ENCODE measurements around the gene CUL7.
"Not testable (repeated sequence)": the region's sequence is repeated elsewhere in the genome, so short reads cannot be mapped to it uniquely, and the experiment has no call there.

The CUL7 gene

GRCh38 chr6:43006251-43006650 is 47.4 kb downstream of the CUL7 start:
- peaks cover 14% of the 10 kb centered on the region for H3K36me3 Mint-ChIP-seq
- H3K4me3 Mint-ChIP-seq = no peak overlapping the region
- H3K4me1 Mint-ChIP-seq = peaks cover 14% of the 10 kb centered on the region
- H3K9me3 Mint-ChIP-seq = no peaks in the 10 kb centered on the region
- no peak overlapping the region for H3K27ac Mint-ChIP-seq
- ATAC-seq (ENCODE audit: low read depth) = no peak
- H3K27me3 Mint-ChIP-seq = no peaks in the 10 kb centered on the region
- no peak for DNase-seq (ENCODE audit: low spot score in 2 of 2)

GRCh38 chr6:43005844-43006243 is 47.8 kb downstream of the CUL7 start:
- Mint-ChIP-seq H3K27me3 (no peaks in the 10 kb centered on the region), H3K4me3 (no peak overlapping the region), H3K36me3 (peaks cover 12% of the 10 kb centered on the region), H3K9me3 (no peaks in the 10 kb centered on the region), H3K27ac (no peak overlapping the region), H3K4me1 (peaks cover 12% of the 10 kb centered on the region)
- DNase-seq (ENCODE audit: low spot score in 2 of 2) (no peak), ATAC-seq (ENCODE audit: low read depth) (no peak)

GRCh38 chr6:43001843-43002242 is 51.8 kb downstream of the CUL7 start:
- Mint-ChIP-seq H3K36me3 (peaks cover 6% of the 10 kb centered on the region), H3K27me3 (no peaks in the 10 kb centered on the region), H3K27ac (no peak overlapping the region), H3K9me3 (no peaks in the 10 kb centered on the region), H3K4me1 (peaks cover 2% of the 10 kb centered on the region), H3K4me3 (no peak overlapping the region)
- ATAC-seq (ENCODE audit: low read depth) (no peak), DNase-seq (ENCODE audit: low spot score in 2 of 2) (no peak)

DNA sequence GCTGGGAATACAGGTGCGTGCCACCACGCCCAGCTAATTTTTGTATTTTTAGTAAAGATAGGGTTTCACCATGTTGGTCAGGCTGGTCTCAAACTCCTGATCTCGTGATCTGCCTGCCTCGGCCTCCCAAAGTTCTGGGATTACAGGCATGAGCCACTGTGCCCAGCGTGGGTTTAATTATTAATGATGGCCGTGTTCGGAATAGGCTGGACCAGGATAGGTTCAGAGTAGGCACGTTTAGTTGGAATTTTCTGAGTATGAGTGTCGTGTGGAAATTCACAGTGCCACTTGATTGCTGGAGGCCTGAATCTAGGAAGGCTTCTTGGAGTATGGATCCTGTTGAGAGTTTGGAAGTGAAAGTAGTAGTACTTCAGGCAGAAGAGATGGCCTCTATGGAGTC is 55.4 kb downstream of the CUL7 start:
- not testable (repeated sequence) for H3K27ac Mint-ChIP-seq; H3K36me3 Mint-ChIP-seq; H3K9me3 Mint-ChIP-seq; DNase-seq (ENCODE audit: low spot score in 2 of 2); H3K27me3 Mint-ChIP-seq; H3K4me1 Mint-ChIP-seq; ATAC-seq (ENCODE audit: low read depth); H3K4me3 Mint-ChIP-seq

DNA sequence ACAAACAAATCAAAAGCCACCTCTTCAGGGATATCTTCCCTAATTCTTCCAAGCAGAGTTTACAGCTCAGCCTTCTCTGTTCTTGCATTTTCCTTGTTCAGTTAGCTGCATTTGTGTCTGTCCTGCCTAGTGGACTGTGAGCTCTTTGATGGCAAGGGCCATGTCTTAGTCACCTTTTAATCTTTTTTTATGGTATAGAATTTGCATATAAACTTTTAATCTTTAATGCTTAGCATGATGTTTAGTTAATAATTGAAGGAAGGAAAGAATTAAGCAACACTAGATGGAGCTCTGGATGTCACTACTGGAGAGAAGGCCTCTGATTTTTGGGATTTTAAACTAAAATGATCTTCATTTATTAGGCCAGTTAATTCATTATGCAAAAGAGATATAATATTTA is 57.1 kb downstream of the CUL7 start:
- DNase-seq (ENCODE audit: low spot score in 2 of 2) = no peak
- ATAC-seq (ENCODE audit: low read depth) = no peak
- no peaks in the 10 kb centered on the region for H3K27me3 Mint-ChIP-seq
- no peaks in the 10 kb centered on the region for H3K9me3 Mint-ChIP-seq
- peaks cover 4% of the 10 kb centered on the region for H3K36me3 Mint-ChIP-seq
- H3K4me3 Mint-ChIP-seq = no peak overlapping the region
- H3K4me1 Mint-ChIP-seq = peaks cover 3% of the 10 kb centered on the region
- H3K27ac Mint-ChIP-seq = no peak overlapping the region

DNA sequence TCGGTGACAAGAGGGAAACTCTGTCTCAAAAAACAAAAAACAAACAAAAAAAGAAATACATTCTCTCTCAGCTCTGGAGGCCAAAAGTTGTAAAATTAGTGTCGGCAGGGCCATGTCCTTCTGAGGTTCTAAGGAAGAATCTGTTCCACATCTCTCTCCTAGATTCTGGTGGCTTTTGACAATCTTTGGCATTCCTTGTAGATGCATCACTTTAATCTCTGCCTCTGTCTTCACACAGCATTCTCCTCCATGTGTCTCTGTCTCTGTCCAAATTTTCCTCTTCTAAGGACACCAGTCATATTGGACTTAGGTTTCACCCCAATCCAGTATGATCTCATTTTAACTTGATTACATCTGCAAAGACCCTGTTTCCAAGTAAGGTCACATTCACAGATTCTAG is 60.2 kb downstream of the CUL7 start:
- Mint-ChIP-seq H3K27me3 (no peaks in the 10 kb centered on the region), H3K4me3 (no peak overlapping the region), H3K36me3 (peaks cover 14% of the 10 kb centered on the region), H3K4me1 (peaks cover 6% of the 10 kb centered on the region), H3K9me3 (no peaks in the 10 kb centered on the region), H3K27ac (no peak overlapping the region)
- DNase-seq (ENCODE audit: low spot score in 2 of 2) (no peak), ATAC-seq (ENCODE audit: low read depth) (no peak)

GRCh38 chr6:42989923-42990322 is 63.7 kb downstream of the CUL7 start:
- Mint-ChIP-seq H3K9me3 (no peaks in the 10 kb centered on the region), H3K4me1 (peaks cover 32% of the 10 kb centered on the region), H3K36me3 (peaks cover 14% of the 10 kb centered on the region), H3K27me3 (no peaks in the 10 kb centered on the region), H3K4me3 (no peak overlapping the region), H3K27ac (peak overlapping the region; percentile 41)
- ATAC-seq (ENCODE audit: low read depth) (no peak), DNase-seq (ENCODE audit: low spot score in 2 of 2) (no peak)

GRCh38 chr6:42988486-42989020 is 65.1 kb downstream of the CUL7 start:
- H3K9me3 Mint-ChIP-seq = no peaks in the 10 kb centered on the region
- H3K36me3 Mint-ChIP-seq = peaks cover 14% of the 10 kb centered on the region
- ATAC-seq (ENCODE audit: low read depth) = no peak
- no peak overlapping the region for H3K27ac Mint-ChIP-seq
- H3K4me1 Mint-ChIP-seq = peaks cover 37% of the 10 kb centered on the region
- no peaks in the 10 kb centered on the region for H3K27me3 Mint-ChIP-seq
- H3K4me3 Mint-ChIP-seq = no peak overlapping the region
- DNase-seq (ENCODE audit: low spot score in 2 of 2) = no peak

Measured in memory B cell (primary cell).